CD4-positive, alpha-beta T cell treated with Interleukin-17A for 1 hour (primary cell): ENCODE data around the gene ANKS1A.

Experiments used
- DNase-seq: peaks from one replicate; pipeline ENCODE4 v3.0.0-alpha.2; 2020

Gene ANKS1A

GRCh38 chr6:35025232-35026188 lies 136.5 kb downstream of the ANKS1A start:
- DNase-seq, result no peak

GRCh38 chr6:35026434-35027222 lies 137.6 kb downstream of the ANKS1A start:
- DNase-seq, result no peak

- no peak for DNase-seq
Observed at GRCh38 chr6:35027807-35028206, 138.8 kb downstream of the ANKS1A start.

GRCh38 chr6:35028781-35029769 lies 140.0 kb downstream of the ANKS1A start:
- DNase-seq, result no peak

- DNase-seq, result no peak
Observed at GRCh38 chr6:35030099-35030498, 141.0 kb downstream of the ANKS1A start.

- DNase-seq, result no peak
Observed at GRCh38 chr6:35031611-35032529, 142.8 kb downstream of the ANKS1A start.

GRCh38 chr6:35033683-35034082 lies 144.6 kb downstream of the ANKS1A start:
- DNase-seq, result no peak

- no peak for DNase-seq
Observed at GRCh38 chr6:35034411-35035191, 145.5 kb downstream of the ANKS1A start.

- no peak for DNase-seq
Observed at GRCh38 chr6:35035481-35036030, 146.5 kb downstream of the ANKS1A start.

- DNase-seq, result no peak
Observed at GRCh38 chr6:35036059-35036827, 147.2 kb downstream of the ANKS1A start.

GRCh38 chr6:35036828-35037663 lies 148.0 kb downstream of the ANKS1A start:
- DNase-seq, result no peak

GRCh38 chr6:35037664-35038038 lies 148.6 kb downstream of the ANKS1A start:
- DNase-seq, result no peak

- DNase-seq, result no peak
Observed at GRCh38 chr6:35038076-35038475, 149.0 kb downstream of the ANKS1A start.

GRCh38 chr6:35040398-35040797 lies 151.3 kb downstream of the ANKS1A start:
- DNase-seq, result no peak

- no peak for DNase-seq
Observed at GRCh38 chr6:35041086-35041861, 152.2 kb downstream of the ANKS1A start.

- DNase-seq, result no peak
Observed at GRCh38 chr6:35042031-35042815, 153.2 kb downstream of the ANKS1A start.
